NK-92 (cell line): ENCODE measurements around the gene SPG7.
A peak's percentile ranks its signal among the peaks of the same experiment; 100 is the strongest.

Experiments
- DNase-seq: peaks from one replicate; lab custom pipeline; 2025; ENCODE audit not compliant: unreplicated experiment; lab: John Stamatoyannopoulos, UW

Gene SPG7

DNA sequence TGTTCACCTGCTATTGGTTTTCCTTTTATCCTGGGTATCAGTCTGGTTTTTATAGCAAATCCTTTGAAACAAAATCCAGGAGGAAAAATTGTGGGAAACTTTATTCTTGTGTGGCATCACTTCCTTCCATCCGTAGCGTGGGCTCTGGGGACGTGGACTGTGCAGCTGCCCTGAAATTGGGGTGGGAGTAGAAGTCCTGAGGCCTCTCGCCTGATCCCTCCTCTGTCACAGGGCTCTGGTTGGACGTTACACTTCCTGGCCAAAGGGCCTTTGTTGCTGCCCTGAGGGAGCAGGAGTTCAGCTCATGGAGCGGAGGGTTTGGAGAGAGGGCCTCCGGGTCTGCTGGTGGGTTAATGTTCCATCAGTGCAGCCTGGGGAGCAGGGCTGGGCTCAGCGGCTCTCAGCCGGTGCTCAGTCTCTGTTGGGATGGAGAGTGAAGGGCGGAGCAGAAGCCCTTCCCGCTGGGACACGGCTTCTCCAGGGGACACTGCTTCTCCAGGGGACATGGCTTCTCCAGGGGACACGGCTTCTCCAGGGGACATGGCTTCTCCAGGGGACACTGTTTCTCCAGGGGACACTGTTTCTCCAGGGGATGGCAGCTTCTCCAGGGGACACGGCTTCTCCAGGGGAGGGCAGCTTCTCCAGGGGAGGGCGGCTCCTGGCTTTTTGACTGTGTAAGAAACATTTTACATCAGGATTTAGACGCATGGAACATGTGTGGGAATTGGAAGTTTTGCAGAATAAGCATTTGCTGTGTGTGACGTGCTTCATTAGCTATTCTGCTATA is 37.0 kb downstream of the SPG7 start:
- DNase-seq, result no peak

DNA sequence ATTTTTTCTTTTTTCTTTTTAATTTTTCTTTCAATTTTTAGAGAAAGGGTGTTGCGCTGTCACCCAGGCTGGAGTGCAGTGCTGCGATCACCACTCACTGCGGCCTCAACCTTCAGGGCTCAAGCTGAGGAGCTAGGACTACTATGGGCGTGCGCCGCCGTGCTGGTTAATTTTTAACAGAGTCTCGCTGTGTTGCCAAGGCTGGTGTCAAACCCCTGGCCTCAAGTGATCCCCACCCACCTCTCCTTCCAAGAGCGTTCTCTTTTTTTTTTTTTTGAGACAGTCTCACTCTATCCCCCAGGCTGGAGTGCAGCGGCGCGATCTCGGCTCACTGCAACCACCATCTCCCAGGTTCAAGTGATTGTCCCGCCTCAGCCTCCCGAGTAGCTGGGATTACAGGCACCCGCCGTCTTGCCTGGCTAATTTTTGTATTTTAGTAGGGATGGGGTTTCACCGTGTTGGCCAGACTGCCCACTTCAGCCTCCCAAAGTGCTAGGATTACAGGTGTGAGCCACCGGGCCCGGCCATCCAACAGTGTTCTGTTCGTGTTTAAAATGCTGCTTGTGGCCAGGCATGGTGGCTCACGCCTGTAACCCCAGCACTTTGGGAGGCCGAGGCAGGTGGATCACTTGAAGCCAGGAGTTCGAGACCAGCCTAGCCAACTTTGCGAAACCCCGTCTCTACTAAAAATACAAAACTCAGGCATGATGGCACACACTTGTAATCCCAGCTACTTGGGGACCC is 37.8 kb downstream of the SPG7 start:
- DNase-seq, result no peak

DNA sequence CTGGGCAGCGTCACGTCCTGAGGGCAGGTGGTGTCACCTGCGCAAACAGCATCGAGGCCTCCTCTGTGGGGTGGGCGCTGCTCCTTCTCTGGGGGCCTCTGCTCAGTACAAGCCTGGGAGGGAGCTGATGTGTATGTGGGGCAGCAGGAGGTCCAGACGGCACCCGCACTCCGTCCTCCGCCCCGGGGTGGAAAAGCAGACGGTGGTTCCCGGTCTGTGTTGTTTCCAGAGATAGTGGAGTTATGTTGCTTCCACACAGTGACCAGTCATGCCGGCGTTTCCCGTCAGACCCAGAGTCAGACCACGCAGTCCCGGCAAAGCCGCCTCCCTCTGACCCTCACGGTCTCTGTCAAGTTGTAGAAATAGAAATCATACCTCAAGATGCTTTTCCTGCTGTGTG is 38.6 kb downstream of the SPG7 start:
- DNase-seq, result no peak

DNA sequence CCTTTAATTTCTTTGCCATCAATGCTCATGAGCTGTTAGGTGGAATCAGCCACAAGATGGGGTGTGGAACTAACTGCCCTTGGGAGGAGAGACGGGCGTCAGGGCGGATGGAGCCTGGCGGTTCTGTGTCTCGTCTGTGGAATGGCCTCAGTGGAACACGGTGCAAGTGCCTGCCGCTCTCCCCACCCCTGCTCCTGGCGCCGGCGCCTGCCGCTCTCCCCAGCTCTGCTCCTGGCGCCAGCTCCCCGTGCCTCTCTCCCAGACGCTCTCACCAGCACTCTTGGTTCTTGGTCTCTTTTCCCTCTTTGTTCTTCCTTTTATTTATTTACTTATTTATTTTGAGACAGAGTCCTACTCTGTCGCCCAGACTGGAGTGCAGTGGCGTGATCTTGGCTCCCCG is 39.1 kb downstream of the SPG7 start:
- DNase-seq, result no peak

DNA sequence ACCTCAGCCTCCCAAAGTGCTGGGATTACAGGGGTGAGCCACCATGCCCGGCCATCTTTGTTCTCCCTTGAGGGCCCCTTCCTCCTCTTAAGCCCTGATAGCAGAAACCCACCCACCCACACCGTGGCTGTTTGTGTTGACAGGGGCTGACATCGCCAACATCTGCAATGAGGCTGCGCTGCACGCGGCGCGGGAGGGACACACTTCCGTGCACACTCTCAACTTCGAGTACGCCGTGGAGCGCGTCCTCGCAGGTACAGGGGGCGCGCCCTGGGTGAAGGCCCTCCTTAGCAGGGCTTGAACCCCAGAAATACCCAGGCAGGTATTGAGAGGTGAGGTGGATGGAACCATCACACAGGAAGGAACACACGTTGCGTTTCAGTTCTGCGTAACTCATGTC is 39.7 kb downstream of the SPG7 start:
- DNase-seq, result no peak

DNA sequence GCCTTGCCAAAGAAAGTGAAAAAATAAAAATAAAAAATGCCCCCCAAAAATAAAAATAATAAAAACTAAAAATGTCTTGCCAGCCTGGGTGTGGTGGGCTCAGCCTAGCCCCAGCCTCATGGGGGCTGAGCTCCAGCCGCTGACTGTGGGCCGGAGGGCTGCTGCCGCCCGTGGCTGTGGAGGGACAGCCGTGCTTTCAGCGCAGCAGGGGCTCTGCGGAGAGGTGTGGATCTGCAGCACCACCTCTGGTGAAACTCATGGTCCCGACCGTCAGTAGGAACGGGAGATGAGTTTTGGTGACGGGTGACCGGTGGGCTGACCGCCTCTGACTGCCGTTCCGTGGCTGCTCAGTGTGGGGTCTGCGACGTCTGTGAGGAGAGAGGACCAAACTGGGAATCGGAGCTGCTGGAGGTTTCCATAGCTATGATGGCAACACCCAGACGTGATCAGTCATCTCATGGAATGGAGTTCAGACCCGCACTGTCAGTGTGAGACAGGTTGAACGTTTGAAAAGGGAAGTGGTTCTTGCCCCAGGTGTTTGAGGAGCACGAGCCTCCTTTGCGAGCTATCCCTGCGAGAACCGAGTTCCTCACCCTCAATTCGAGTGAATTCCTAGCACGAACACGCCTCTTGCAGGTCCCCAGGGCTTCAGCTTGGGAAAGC is 40.3 kb downstream of the SPG7 start:
- DNase-seq, result no peak

DNA sequence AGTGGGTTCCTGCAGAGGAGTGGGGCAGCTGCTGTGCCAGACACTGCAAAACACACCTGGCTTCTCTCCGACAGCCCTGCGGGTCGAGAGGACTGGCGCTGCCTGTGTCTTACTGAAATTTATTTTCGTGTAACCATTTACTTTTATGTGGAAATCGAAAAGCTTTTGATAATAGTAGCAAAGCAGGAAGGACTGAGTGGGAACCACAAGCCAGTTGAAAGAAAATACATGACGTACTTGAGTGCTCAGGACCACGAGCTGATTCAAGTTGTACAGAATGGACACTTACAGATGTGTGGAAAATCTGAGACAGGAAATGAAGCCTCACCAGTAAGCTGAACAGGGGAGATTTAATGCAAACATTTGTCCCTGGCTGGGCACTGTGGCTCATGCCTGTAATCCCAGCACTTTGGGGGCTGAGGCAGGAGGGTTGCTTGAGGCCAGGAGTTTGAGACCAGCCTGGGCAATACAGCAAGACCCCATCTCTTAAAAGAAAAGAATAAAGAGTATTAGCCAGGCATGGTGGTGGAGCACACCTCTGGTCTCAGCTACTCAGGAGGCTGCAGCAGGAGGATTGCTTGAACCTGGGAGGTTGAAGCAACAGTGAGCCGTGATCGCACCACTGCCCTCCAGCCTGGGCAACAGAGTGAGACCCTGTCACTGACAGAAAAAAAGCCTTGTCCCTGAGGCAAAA is 41.0 kb downstream of the SPG7 start:
- no peak for DNase-seq

DNA sequence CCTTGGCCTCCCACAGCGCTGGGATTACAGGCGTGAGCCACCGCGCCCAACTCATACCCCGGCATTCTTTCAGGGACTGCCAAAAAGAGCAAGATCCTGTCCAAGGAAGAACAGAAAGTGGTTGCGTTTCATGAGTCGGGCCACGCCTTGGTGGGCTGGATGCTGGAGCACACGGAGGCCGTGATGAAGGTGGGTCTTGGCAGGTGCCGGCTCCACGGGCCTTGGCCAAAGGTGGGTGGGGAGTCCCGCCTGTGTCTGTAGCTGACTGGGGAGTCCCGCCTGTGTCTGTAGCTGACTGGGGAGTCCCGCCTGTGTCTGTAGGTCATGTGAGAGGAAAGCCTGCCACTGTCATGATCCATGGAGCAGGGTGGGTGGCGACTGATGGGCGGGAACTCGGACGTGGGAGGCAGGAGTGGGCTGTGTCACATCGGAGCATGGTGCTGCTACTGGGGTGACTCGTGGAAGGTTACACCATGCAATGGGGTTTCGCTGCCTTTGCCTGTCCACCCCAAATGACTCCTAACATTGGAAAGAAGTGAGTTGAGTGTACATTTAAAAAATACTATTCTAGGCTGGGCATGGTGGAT is 42.3 kb downstream of the SPG7 start:
- no peak for DNase-seq

DNA sequence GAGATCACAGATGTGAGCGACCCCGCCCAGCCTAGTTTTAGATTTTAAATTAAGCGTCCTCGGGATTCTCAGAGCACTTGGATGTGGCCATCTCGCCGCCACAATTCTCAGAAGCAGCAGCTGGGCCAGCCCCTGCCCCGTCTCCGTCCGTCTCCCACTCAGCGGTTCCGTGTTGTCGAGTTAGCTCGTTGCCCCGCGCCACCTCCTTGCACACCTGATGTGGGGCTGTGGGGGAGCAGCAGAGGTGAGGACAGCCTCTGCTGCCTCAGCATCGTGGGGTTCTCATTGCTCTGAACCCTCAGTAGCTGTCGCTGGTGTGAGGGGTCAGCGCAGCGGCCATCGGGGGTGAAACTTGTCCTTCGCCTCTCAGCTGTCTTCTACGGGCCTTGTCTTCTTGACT is 44.1 kb downstream of the SPG7 start:
- DNase-seq, result no peak

DNA sequence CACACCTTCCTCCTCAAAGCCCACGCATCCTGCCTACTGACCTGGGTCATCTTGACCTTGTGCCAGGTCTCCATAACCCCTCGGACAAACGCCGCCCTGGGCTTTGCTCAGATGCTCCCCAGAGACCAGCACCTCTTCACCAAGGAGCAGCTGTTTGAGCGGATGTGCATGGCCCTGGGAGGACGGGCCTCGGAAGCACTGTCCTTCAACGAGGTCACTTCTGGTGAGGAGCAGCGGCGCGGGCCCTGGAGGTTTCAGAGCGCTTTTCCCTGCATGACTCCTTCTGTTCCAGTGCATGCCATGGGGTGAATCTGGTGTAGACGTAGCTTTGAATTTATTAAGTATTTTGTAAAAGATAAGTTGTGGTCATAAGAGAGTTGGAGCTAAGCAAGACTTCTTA is 44.7 kb downstream of the SPG7 start:
- DNase-seq, result no peak

DNA sequence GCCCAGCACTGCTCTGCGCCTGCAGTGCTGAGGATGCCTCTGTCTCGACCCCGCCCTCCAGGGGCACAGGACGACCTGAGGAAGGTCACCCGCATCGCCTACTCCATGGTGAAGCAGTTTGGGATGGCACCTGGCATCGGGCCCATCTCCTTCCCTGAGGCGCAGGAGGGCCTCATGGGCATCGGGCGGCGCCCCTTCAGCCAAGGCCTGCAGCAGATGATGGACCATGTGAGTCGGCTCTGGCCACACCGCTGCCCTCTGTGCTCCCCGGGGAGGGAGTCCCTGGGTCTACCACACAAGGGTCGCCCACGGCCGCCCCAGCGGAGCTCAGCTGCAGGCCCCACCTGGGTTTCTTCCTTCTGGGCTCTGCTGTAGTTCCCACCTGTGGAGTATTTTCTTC is 45.5 kb downstream of the SPG7 start:
- DNase-seq, result no peak

DNA sequence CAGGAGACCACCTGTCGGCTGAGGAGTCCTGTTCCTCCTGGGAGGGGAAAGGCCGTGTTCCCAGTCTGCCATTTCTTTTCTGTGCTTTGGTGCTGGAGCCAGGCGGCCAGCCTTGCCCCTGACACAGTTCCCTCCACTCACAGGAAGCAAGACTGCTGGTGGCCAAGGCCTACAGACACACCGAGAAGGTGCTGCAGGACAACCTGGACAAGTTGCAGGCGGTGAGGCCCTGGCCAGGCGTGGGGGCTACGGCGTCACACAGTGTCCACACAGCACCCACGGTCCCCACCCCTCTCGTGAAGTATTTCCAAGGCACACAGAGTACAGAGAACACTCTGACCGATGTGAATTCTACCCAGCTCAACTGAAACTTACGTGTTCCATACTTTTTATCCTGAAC is 46.1 kb downstream of the SPG7 start:
- DNase-seq, result no peak

DNA sequence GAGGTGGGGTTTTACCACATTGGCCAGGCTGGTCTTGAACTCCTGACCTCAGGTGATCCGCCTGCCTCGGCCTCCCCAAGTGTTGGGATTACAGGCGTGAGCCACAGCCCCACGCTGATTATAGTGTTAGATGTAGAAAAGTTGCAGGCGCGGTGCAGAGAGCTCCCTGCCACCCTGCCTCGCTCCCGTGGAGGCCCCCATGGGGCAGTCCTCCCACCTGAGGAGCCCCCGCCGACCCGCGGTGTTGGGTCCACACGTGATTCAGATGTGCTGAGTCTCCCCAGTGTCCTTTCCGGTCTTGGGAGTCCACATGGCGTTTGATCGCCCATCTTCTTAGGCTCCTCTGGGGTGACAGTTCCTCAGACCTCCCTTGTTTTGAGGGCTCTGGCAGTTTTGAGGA is 47.1 kb downstream of the SPG7 start:
- DNase-seq, result no peak

DNA sequence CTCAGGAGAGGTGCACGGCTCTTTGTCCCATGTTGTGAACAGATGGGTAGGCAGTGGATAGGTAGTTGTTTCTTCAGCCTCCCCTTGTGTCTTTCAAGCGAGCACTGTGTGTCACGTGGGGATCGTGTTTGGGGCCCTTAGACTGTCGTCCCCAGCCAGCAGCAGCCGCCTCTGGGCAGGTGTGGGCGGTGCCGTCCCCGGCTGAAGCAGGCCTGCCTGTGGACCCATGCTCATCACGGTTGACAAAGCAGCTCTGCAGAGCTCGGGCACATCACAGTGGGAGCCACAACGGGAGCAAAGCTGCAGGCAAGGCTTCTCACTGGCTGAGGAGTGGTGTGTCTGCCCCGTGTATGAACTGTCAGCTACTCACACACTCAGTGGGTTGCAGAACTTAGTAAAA is 47.6 kb downstream of the SPG7 start:
- DNase-seq, result no peak

DNA sequence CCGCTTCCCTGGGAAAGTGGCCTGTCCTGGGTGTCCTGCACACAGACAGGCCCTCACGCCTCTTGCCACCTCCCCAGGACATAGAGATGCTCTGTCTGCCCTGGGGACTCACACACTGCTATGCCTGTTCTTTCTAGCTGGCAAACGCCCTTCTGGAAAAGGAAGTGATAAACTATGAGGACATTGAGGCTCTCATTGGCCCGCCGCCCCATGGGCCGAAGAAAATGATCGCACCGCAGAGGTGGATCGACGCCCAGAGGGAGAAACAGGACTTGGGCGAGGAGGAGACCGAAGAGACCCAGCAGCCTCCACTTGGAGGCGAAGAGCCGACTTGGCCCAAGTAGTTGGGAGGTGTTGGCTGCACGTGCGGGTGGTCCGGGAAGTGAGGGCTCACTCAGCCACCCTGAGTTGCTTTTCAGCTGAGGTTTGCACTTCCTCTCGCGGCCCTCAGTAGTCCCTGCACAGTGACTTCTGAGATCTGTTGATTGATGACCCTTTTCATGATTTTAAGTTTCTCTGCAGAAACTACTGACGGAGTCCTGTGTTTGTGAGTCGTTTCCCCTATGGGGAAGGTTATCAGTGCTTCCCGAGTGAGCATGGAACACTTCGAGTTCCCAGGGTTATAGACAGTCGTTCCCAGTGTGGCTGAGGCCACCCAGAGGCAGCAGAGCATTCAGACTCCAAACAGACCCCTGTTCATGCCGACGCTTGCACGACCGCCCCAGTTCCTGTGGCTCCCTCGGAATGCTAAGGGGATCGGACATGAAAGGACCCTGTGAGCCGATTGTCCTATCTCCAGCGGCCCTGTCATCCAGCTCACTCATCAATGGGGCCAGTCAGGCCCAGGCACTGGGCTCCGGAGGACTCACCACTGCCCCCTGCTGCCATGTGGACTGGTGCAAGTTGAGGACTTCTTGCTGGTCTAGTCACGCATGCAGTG is 48.8 kb downstream of the SPG7 start:
- DNase-seq, result no peak

DNA sequence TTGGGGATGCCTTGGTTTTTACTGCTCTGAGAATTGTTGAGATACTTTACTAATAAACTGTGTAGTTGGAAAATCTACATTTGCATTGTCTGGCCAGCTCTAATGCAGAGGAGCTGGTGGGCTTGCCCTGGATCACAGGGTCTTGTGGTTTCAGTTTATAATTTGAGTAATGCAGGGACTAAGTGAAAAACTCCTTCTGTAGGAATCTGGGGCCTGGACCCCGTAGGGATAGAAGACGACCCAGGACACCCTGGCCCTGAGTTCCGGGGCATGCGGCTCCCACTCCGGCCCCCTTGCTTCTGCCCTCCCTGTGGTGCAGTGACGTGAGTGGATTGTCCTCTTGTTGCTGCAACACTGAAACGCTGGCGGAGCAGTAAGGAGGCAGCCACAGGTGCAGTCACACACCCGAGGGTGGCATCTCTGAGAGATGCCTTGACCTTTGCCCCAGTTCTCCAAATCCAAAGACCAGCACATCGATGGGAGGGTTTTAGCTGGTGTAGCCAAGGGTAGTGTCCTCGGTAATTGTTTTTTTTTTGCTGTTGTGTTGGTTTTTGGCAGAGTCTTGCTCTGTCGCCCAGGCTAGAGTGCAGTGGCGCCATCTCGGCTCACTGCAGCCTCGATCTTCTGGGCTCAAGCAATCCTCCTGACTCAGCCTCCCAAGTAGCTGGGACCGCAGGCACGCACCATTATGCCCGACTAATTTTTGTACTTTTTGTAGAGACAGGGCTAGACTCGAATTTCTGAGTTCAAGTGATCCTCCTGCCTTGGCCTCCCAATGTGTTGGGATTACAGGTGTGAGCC is 49.7 kb downstream of the SPG7 start:
- no peak for DNase-seq

DNA sequence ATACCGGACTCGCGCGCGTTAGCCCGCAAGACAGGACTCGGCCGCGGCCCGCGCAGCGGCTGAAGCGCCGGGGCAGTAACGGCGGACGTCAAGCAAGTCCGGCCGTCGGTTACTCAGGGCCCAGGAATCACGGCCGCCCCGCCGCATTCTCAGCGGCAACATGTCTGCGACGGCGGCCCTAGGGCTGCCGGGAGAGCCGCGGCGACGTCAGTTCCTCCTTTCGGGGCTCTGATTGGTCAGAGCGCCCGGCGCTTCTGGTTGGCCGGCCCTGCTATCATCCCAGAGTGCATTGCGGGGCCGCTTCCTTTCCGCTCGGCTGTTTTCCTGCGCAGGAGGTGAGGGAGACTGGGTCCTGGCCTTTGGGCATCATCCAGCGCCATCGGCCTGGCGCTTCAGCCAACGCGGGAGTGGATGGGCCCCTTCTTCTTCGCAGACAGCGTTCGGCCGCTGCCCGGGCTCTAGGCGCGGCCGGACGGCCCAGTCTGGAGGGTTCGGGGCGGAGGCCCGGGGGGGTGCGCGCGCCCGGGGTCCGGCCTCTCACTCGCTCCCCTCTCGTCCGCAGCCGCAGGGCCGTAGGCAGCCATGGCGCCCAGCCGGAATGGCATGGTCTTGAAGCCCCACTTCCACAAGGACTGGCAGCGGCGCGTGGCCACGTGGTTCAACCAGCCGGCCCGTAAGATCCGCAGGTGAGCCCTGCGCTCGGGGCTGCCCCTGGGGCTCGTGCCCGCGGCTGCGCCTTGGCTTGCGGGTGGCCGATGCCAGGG is 52.4 kb downstream of the SPG7 start, which contains the start of gene RPL13:
Gene RPL13 (plus strand): TSS at position 305 of the 764 bp plus-strand sequence. CDS start 278 bp downstream, at position 583.
- DNase-seq, result peak; percentile 52

DNA sequence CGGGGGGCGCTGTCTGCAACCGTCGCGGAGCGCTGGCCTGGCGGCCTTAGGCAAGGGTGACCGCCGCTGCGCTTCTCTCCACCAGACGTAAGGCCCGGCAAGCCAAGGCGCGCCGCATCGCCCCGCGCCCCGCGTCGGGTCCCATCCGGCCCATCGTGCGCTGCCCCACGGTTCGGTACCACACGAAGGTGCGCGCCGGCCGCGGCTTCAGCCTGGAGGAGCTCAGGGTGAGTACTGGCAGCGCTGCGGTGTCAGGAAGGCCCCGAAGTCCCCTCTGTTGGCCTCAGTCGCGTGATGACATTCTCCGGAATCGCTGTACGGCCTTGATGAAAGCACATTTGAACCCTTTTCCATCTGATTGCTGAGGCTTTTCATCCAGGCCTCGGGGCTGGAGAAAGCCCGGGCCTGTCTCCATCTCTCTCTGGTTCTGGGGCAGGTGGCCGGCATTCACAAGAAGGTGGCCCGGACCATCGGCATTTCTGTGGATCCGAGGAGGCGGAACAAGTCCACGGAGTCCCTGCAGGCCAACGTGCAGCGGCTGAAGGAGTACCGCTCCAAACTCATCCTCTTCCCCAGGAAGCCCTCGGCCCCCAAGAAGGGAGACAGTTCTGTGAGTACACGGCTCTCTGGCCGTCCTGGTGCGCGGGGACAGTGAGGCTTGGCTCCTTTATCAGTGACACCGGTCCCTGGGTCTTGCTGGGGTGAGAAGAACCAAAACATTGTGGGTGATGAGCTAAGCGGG is 53.1 kb downstream of the SPG7 start:
- DNase-seq, result no peak
